HG02763 (cell line): ENCODE data around the gene ZNF407.
"Not testable (repeated sequence)": the region's sequence is repeated elsewhere in the genome, so short reads cannot be mapped to it uniquely, and the experiment has no call there.

Source experiments
- ATAC-seq: cut with Tn5 transposase; IDR thresholded peaks from one replicate; pipeline ENCODE4 v1.9.1; 2021; ENCODE audit warnings: mild to moderate bottlenecking, moderate library complexity; ENCODE audit not compliant: unreplicated experiment

ZNF407 gene

DNA sequence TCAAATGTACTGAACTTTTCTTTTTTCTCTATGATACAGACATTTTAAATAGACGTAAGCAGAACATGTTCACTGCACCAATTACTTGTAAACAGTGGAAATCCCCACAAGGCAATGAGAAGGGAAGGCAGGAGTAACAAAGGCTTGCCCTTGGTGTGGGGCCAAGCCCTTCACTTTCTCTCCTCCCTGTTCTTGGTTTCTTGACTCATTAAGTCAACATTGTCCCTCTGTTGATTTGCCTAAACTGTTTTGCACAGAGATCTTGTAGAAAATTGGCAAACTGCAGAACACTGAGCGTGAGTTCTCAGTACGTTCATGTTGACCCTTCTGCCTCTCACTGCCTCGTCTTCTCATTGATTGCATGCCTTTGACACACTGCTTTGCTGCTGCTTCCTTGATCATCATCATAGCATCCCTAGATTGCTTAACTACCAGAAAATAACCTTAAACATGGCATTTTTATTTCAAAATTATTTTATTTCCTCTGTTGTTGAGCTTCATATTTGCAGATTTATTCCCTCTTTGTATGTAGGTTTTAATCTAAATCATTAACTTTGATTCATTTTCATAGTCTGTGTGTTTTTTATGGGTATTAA lies 353.6 kb downstream of the ZNF407 start:
- ATAC-seq, result peak; percentile 58

GRCh38 chr18:74957588-74958224 lies 360.0 kb downstream of the ZNF407 start:
- no peak for ATAC-seq

- no peak for ATAC-seq
Measured at GRCh38 chr18:74959216-74959615, 361.5 kb downstream of the ZNF407 start.

DNA sequence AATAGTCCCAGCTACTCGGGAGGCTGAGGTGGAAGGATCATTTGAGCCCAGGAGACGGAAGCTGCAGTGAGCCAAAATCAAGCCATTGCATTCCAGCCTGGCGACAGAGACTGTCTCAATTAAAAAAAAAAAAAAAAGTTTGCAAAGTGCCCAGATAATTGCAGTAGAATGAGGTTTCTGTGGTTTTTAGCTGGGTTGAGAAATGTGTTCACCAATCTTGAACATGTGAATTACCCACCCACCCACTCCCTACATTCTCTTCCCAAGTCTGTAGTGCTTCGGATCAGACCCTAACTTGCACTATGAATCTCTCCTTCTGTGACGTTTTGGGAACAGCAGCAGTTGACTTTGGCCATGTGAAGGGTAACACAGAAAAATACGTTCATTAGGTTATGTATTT lies 363.9 kb downstream of the ZNF407 start:
- no peak for ATAC-seq

DNA sequence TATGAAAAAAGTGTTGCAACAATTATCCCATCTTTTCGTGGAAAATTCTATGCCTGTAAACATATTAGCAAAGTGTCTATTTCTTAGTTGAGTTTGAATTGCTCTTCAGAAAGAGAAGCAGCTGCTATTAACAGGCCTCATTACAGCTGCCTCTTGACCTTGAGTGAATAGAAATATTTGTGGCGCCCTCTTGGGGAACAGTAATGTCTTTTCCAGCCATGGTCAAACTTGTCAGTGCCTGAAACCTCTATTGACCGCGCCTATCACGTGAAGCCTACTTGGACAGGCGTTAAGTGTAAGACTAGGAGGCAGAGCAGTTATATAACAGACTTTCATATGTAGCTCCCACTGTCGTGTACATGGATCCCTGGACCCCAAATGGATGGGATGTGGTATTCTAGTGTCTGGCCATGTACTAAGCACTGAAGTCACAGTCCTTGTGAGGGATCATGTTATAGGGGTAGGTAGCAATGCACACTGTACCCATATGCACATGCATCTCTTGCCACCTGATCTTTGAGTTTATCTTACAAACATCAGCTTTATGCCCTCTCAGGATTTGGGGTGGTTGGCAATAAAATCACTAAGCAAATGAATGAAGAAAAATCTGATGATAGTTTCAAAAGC lies 366.3 kb downstream of the ZNF407 start:
- peak; percentile 72 for ATAC-seq

- ATAC-seq, result no peak
Measured at GRCh38 chr18:74965682-74966081, 368.0 kb downstream of the ZNF407 start.

- no peak for ATAC-seq
Measured at GRCh38 chr18:74967438-74967837, 369.8 kb downstream of the ZNF407 start.

DNA sequence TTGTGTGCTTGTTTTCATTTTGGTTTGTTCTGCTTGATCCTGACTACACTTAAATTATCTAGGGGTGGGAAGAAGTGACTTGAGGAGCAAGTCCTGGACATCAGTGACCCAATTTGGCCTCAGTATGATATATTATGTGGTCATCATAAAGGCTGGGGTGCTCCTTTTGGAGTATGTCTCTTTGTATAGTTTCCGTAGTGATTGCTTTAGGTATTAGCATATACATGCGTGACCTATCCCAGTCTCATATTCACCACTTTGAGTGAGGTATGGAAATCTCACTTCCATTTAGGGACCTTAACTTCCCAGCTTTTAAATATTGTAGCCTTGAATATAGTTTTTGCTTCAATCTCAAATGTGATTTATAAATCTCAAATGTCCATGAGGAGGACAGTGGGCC lies 370.3 kb downstream of the ZNF407 start:
- no peak for ATAC-seq

- ATAC-seq, result not testable (repeated sequence)
Measured at GRCh38 chr18:74971358-74971757, 373.7 kb downstream of the ZNF407 start.

GRCh38 chr18:74971776-74972175 lies 374.1 kb downstream of the ZNF407 start:
- ATAC-seq, result not testable (repeated sequence)

GRCh38 chr18:74972354-74972753 lies 374.7 kb downstream of the ZNF407 start:
- ATAC-seq, result no peak

DNA sequence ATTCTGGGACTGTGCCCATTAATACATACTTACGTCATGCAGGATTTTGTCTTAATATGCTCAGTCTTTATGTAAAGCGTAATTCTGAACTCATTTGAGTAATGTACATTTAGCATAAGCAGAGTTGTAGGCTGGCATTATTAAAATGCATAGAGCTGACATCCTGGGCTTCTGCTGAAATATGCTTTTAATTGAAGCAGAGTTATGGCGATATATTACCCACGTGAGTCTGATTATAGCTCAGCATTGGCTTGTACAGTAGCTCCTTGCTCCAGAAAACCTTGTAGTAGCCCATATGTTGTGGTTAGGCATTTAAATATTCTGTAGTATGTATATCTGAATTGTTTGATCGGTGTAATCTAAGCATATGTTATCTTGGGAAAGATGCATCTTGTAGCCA lies 377.3 kb downstream of the ZNF407 start:
- ATAC-seq, result no peak

GRCh38 chr18:74976331-74976909 lies 378.8 kb downstream of the ZNF407 start:
- no peak for ATAC-seq

DNA sequence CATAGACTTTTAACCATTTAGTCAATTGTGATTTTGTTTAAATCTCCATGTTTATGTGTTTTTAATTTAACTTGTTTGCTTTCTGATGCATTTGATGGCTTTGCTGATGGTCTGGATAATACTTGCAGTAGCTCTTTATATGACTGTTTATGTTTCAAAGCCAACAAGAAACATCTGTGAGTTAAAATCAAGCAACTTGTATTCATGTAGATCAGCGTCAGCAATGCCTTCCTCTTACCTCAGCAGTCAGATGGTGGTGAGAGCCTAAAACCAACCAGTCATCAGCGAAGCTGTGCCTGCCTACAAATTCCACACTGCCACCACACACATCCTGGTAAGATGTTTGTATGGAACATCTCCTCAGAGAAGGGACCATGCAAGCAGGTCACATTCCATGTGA lies 379.4 kb downstream of the ZNF407 start:
- ATAC-seq, result no peak

DNA sequence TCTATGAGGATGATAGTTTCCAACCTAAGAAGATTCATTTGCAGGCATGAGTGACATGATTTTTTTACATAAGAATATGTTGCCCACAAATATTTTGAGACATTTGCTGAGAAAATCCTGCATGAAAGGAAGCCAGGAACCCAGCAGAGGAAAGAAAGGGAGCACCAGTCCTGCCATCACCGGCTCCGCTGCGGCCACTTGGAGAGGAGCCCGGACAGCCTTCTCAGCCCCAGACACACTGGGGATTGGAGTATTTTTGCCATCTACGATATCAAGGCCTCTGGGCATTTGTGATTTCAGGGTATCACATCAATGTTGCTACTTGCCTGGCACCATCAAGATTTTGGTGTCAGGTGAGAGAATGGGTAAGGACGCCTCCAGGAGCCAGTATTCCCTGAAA lies 383.0 kb downstream of the ZNF407 start:
- no peak for ATAC-seq

DNA sequence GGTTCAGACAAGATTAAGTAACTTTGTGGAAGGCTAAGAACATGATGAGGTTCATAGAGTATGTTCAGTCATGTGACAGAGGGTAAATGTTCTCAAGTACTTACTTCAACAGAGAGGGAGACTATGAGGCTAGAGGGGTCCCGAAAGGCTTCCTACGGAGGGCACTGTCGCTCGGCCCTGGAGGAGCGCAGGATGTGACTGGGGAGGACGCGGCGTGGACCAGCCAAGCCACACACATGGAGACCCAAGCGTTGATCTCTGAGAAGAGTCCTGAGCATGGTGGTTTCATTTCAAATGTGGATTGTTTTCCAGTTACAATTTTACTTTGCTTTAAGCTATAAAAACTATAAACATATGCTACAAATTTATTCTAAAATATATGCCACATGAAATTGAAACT lies 383.8 kb downstream of the ZNF407 start:
- ATAC-seq, result no peak

GRCh38 chr18:74982946-74983635 lies 385.4 kb downstream of the ZNF407 start:
- no peak for ATAC-seq

DNA sequence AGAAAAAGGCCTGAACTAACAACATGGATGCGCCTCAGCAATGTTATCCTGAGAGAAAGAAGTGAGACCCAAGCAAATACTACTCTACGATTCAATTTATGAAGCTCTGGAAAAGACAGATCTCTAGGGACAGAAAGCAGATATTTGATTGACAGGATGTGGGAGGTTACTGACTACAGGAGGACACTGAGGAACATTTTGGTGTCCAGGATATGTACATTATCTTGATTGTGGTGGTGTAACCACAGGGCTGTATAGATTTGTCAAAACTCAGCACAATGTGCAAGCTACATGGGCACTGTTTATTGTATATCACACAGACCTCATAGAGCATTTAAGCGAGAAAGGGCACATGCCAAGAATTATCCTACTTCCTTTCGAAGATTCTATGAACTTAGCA lies 391.5 kb downstream of the ZNF407 start:
- ATAC-seq, result no peak

GRCh38 chr18:74990563-74991081 lies 393.0 kb downstream of the ZNF407 start:
- ATAC-seq, result no peak

GRCh38 chr18:74994502-74995418 lies 397.1 kb downstream of the ZNF407 start:
- ATAC-seq, result peak; percentile 82
